Measurements from ENCODE around the gene SCN10A.
A peak's percentile ranks its signal among the peaks of the same experiment; 100 is the strongest.

Gene SCN10A

GRCh38 chr3:38652934-38653333, 163.1 kb downstream of the SCN10A start:
- no peak for DNase-seq (ENCODE audit: low read depth)
- no peak for TF ChIP-seq CTCF (IDR thresholded peaks at IDR 0.05; ENCODE audit: low read length, missing control alignments)
- no peak overlapping the region for H3K4me3 ChIP-seq (replicated peaks; ENCODE audit: low read depth, low read length)

DNA sequence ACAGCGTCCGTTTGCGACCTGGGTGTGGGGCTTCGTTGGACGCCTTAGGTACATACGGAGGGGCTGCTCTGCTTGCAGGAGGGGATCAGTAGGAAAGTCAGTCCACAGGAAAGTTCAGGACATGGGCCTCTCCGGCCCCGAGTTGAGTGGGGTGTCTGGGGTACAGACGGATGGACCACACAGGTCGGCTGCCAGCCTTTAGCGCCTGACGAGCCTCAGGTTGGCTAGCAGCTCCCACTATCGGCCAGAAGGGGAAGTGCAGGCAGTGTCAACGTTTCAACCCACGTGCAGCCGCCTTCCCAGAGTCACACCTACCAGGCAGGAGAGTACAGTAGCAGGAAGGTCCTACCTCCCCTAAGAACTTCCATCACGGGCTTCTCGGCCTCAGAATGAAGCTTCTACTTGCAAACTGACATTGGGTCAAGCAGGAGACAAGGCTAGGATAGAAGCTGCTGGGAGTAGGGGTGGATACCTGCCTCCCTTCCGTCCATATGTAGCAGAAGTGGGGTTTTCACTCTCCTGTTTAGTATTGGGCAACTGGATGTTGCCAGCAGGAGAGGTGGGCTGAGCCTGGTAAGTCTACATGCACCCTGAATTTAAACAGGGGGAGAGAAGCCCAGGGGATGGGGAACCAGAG, 164.7 kb downstream of the SCN10A start:
- peak; percentile 65 for DNase-seq (ENCODE audit: low read depth)
- H3K4me3 ChIP-seq (replicated peaks; ENCODE audit: low read depth, low read length), result no peak overlapping the region
- TF ChIP-seq CTCF (IDR thresholded peaks at IDR 0.05; ENCODE audit: low read length, missing control alignments), result no peak

GRCh38 chr3:38650248-38650951, 165.6 kb downstream of the SCN10A start:
- no peak for DNase-seq (ENCODE audit: low read depth)
- TF ChIP-seq CTCF (IDR thresholded peaks at IDR 0.05; ENCODE audit: low read length, missing control alignments), result no peak
- no peak overlapping the region for H3K4me3 ChIP-seq (replicated peaks; ENCODE audit: low read depth, low read length)

- peak; percentile 12 for DNase-seq (ENCODE audit: low read depth)
- TF ChIP-seq CTCF (IDR thresholded peaks at IDR 0.05; ENCODE audit: low read length, missing control alignments), result no peak
- peak within 1 kb of the TSS; percentile 42 for H3K4me3 ChIP-seq (replicated peaks; ENCODE audit: low read depth, low read length)
These were observed 166.3 kb downstream of the SCN10A start, which contains the start of gene SCN5A for GRCh38 chr3:38649500-38650247. Gene SCN5A (minus strand): TSS chr3:38649687. CDS start chr3:38633307, 16,380 bp downstream.

DNA sequence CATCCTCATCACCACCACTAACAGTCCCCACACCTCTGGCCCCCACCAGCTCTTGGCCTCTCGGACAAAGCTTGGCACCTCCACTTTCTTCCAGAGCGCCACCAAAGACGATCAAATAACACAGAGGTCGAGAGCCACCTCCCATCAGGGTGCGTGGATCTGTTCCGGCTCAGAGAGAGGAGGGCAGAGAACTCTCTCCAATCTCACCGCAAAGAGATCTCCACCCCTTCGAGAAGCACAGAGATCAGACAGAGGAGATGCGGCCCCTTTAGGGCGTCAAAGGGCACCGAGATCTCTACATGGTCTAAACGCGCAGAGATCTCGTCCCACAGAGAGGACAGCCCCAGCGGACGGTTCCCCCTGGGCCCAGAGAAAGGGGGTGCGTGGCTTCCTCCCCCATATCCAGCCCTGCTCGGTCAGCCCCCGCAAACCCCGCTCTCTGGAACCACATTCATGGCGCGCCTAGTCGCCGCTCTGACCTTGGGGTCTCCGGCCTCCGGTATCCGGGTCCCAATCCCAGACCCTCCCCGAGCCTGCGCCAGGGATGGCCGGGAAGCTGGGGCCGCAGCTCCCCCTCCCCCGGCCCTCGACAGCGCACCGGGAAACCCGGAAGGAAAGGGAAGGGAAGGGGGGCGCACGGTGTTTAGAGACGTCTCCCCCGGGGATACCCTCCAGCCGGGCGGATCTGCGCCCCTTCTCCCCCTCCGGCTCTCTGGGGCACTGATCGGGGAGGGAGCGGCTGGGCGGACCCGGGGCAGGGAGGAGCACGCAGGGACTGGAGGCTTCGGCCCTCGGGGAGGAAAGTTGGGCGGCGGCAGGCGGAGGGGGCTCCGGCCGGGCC, 167.1 kb downstream of the SCN10A start:
- no peak for DNase-seq (ENCODE audit: low read depth)
- H3K4me3 ChIP-seq (replicated peaks; ENCODE audit: low read depth, low read length), result peak overlapping the region; percentile 42
- no peak for TF ChIP-seq CTCF (IDR thresholded peaks at IDR 0.05; ENCODE audit: low read length, missing control alignments)

DNA sequence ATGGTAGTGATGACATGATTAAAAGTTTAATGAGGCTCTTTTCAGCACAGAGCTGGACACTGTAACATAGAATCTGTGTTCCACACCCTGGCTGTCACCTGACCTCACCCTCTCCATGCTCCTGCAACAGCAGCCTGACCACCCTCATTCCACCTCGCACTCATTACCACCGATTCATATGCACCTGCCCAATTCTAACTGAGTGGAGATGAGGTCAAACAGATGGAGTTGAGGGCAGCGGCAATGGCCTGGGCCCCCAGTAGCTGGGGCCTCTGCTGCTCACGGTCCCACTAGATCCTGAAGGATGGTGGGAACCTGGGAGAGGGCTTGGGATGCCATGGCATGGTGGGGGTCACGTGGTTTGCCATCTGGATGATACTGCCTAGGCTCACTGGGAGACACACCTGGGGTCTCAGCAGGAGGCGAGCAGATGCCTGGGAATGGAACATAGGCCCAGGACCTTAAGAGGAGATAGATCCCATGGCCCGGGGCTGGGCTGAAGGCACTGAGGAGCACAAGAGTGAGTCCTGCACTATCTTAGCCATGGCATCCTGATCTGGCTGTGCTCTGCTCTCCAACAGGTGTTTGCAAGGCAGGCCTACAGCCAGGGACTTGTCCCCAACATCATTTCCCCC, 167.9 kb downstream of the SCN10A start:
- no peak overlapping the region for H3K4me3 ChIP-seq (replicated peaks; ENCODE audit: low read depth, low read length)
- no peak for TF ChIP-seq CTCF (IDR thresholded peaks at IDR 0.05; ENCODE audit: low read length, missing control alignments)
- no peak for DNase-seq (ENCODE audit: low read depth)

Measured in fibroblast of pulmonary artery (primary cell).